HG02763 (cell line): Measurements from ENCODE around the gene PXDC1.

Source experiments
- ATAC-seq: cut with Tn5 transposase; IDR thresholded peaks from one replicate; pipeline ENCODE4 v1.9.1; 2021; ENCODE audit warnings: mild to moderate bottlenecking, moderate library complexity; ENCODE audit not compliant: unreplicated experiment

The PXDC1 gene, protein sequence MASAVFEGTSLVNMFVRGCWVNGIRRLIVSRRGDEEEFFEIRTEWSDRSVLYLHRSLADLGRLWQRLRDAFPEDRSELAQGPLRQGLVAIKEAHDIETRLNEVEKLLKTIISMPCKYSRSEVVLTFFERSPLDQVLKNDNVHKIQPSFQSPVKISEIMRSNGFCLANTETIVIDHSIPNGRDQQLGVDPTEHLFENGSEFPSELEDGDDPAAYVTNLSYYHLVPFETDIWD

DNA sequence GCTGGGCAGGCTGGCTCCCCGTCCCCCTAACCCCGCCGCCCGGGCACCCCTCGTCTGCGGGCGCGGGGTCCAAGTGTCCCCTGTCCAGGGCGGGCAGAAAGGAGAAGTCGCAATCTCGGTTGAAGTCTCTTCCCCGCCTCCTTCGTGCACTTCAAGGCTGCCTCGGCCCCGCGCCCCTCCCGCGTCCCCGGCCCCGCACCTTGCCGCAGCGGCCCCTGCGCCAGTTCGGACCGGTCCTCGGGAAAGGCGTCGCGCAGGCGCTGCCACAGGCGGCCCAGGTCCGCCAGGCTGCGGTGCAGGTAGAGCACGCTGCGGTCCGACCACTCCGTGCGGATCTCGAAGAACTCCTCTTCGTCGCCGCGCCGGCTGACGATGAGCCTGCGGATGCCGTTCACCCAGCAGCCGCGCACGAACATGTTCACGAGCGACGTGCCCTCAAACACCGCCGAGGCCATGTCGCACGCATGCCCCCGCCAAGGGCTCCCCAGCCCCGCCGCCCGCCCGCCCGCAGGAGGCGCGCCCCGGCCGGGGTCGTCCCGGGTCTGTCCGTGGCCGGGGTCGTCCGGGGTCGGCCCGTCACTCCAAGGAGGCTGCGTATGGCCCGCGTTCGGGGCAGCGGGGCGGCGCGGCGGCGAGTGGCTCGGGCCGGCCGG, at the start of gene PXDC1:
PXDC1 (minus strand) TSS at position 637 of the 653 bp plus-strand sequence; CDS start at position 455, 182 bp downstream.
- ATAC-seq: no peak

DNA sequence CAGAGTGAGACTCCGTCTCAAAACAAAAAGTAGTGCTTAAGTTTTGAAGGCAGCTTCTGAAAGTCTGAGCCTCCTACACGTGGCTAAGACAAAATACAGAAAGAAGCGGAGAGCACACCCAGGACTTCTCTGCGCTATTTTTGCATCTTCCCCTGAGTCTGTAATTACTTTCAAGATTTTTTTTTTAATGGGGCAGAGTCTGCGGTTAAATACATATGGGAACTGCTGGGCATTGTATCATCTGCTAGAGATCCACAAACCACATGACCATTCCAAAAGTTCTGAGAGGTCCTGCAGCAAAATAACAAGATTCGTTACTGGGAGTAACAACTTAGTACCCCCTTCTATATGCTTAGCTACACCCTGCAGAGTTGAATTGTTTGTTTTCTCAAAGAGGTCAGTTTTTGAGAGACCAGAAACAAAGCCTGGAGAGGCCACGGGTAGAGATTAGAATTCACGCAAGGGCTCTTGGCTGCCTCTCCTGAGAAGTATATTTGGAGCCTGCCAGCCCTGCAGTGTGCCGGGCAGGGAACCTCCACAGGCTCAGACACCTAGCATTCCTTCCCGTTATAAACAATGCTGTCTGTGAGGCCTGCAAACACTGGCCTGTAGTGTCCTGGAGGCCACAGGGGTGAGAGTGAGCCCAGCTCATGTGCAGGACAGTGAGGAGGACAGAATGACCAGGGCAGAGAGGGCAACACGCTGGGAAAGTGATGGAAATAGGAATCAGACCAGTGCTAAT, 49.5 kb upstream of the PXDC1 start:
- ATAC-seq: no peak

DNA sequence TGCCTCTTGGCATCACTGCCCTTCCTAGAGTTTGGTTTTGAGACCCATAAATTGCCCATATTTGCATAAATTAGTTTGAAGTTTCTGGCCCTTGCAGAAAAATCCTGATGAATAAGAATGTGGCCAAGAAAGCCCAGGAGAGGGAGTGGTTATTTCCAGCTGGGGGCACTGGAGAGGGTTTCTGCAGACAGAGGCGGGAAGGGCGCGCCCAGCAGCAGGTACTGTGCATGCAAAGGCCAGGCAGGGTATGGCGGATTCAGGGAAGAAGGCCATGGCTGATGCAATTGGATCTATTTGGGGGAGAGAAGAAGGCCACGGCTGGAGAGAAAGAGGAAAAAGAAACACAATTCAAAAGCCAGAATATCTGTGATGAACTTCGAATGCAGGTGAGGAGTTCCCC, 48.2 kb upstream of the PXDC1 start:
- no peak for ATAC-seq

DNA sequence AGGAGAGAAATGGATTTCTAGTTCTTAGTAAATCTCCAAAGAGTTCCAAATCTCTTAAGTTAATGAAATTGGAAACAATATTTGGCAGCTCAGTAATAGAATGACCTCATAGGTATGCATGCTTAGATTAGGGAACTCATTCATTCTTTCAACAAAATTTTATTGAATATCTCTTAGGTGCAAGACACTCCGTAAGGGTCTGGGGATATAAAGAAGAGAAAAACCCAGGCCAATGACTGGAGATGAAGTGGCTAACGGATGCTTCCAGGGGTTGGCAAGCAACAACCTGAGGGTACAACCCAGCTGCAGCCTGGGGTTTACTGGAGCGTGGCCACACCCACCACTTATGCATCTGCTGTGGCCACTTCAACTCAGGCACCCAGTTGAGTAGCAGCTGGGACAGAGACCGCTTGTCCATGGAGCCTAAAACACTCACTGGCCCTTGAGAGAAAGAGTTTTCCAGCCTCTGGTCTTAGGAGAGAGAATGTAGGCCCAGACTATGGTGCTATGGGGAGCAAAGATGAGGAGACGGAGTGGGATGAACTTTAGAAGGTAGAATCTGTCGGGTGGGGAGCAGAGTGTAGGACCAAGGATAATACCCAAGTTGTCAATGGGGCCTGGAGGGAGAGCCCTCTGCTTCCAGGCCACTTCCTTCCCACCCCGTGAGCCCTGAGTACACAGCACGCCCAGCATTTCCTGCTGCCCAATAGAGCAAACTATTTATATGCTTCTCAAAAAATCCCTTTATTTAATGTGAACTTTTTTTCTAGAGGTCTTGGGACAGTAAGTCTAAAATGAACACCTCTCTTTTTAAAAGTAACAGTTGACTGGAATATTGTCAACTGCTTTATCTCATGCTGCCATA, 46.8 kb upstream of the PXDC1 start:
- no peak for ATAC-seq

DNA sequence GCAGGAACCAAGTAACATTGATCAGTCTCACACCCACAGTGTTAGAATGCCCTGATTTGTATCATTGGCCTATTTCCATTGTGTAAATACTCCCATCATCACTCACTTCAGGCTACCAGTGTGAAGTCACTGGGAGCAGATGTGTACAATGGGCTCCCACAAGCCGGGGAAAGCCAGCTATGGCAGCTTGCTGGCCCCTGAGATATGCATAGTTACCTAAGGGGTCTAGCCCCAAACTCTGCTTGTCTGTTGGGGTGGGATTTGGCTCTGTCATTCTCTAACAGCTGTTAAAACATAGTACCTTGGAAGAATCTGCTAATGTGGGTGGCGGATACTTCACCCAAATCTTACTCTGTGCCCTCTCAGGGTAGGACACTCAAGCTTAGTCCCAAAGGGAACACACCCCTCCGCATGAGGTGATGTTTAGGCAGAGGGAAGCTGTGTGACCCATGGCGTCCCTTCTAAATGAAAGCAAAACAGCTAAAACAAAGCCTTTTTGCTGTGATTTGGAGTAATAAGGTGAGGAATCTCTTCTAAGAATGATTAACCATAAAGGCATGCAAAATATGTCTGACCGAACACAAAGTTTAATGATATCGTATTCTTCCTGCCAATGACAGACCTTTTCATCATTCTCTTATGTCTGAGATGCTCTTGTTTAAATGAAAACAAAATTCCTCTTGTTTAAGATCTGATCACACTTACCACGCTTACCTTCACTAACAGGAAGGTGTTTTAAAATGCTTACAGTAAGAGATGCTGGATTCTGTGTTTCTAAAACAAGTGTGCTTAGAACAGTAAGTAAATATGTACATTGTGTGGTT, 45.9 kb upstream of the PXDC1 start:
- no peak for ATAC-seq

DNA sequence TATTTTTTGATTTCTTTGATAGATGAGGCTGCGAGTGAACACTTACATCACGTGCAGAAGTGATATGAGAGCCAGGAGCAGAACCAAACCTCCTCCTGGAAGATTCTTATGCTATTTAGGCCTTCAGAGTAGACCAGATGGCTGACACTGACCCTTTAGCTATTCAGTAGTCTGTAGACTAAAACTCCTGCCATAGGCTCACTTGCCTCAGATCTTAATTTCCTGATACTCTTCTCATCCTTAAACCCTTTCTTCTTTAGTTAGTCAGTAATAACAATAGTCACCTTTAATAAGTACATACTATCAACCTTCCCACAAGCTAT, 45.2 kb upstream of the PXDC1 start:
- ATAC-seq: no peak

DNA sequence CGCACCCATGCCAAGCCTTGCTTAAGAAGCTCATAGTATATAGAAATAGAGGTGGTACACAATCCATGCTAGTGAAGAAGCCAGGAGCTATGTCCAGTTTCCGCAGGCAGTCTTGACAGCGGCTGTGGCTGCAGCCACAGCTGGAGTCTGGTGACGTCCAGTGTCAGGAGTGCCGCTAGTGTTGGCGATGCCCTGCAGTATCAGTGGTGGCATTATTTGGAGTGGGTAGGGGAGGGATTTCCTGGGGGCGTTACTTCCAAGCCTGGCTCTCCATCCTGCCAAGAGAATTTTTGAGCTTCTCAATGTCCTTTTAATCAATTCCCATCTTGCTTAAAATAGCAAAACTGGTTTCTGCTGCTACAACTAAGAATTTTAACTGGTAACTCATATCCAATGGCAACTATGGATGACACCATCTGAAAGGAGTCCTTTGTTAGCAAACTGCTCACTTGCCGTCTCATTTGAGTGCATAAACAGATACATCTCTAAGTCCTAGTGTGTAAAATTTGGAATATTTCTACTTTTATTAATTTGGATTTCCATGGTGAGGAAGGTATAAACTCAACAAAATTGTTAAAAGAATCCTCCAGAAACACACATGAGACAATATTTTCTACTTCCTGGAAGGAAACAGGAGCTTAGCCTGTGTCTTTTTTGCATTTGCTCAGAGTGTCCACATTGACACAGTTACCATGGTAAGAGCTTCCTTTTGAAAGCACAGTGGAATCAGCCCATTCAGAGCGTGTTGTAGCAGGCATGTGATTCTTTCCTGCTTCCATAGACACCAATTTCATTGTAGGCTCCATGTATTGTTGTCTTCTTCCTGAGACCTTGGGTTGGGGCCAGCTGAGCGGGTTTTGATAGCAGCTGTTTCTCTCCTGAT, 44.6 kb upstream of the PXDC1 start:
- ATAC-seq: no peak

DNA sequence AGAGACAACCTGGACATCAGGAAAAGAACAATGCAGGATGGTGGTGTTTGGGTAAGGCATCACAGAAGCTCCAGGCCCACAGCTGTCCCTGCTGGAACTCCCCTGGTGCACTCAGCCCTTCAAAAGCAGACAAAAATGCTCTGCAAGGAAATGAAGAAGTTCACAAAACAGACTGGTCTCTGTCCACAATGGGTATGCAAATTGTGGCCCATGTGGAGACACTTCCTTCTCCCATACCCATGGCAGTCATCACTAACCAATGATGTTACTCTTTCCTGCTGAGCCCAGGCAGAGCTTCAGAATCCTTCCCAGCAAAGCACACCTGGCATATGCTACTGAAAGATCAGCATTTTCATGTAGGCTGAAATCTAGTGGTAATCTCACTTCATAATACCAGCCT, 42.6 kb upstream of the PXDC1 start:
- ATAC-seq: peak; percentile 70

DNA sequence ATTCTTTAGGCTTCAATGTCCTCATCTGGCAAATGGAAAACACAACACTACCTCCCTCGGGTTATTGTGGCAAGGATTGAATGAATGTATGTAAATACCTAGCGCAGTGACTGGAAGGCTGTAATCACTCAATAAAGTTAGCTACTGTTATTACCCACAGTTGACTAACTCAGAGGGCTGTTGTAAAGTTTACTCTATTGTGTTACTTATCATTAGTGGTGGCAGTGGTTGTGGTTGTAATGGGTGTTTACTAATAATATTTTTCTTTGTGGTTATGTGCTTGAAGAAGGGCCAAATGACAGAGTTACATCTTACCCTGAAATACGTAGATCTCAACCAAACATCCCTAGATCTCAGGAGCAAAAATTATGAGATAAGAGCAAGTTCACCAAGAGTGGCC, 42.0 kb upstream of the PXDC1 start:
- ATAC-seq: no peak

DNA sequence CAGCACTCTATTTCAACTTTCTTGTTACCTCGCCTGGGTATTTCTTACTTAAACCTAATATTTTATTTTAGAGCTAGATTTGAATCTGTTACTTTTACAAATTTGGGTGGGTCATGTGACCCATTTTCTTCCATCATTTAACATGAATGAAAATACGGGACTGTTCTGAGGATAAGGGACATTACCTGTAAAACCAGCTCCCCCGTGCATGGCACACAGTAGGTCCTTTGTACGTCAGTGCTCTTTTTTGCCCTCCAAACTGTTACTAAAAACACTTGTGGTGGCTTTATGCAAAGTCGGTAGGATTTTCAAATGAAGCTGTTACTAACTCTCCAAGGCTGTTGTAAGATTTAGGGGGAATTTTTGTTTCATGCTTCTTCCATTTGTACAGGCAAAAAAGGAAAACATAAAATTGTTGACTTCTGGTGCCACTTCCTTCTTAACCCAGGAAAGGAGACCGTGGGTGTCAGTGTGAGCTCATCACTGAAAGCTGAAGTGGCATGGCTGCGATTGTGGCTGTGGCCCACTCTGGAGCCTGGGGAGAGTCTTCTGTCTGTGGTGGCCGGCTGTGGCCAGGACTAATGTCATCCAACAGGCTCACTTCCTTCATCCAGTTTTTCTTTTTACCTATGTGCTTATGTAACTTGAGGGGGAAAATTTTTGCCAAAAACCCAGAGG, 40.2 kb upstream of the PXDC1 start:
- ATAC-seq: no peak

DNA sequence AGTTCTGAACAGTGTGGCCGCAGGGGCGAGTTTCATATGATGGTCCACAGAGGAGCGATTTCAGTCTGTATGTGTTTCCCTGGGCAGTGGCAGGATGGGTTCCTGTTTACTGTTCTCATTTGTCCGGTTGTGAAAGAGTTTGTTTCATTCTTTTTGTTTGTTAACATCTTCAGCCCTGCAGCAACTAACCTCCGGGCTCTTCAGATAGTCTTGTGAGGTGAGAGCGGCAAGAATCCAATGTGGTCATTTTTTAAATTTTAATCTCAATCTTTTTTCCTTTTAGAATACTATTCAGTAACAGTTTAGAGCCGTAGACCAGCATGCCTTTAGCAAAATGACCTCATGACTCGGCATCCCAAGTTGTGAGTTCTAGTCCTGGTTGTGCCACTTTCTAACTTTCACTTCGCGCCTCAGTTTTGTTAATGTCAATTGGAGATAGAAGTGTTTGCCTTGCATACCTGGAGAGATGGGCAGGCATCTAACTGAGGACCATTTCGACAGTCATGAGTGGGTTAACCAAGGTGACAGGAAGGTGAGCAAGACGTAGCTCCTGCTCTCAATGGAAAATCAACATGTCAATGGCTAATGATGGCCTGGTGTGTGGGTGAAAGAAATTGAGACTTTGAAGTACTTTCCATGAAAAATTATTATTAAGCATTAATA, 38.5 kb upstream of the PXDC1 start:
- ATAC-seq: no peak

DNA sequence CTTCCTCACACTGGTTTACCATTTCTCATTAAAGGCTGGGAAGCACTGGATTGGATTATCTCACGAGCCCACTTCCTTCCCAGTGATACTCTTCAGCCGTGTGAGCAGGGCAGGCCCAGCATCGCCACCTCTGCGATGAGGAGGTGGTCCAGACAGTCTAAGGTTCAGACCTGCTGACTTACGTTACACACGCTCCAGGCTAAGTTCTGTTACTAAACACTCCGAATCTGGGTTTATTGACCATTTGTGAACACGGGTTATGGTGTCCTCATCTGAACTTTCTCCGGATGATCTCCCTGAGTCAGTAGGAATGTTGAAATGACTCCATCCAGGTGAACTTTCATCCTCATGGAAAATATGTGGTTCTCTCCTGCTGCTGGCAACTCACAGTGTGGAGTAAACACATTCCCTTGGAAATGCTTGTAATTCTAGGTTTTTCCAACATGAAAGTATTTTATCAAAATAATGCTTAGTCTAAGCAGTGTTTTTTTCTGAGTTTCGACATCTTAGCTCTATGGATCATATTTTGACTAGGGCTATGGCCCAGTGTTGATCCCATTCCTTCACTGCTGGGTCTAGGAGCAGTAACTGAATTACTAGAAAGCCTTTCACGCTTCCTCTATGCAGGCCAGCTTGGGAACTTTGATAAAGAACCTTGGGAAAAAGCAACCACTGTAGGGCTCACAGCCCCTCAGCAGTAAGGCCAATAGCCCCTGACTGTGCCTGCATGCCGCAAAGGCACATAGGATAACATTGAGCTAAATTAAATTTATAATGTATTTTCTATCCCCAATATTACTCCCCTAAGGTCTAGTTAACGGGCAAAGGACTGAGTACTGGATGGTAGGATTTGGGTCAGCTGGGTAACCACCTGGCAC, 37.7 kb upstream of the PXDC1 start:
- no peak for ATAC-seq

DNA sequence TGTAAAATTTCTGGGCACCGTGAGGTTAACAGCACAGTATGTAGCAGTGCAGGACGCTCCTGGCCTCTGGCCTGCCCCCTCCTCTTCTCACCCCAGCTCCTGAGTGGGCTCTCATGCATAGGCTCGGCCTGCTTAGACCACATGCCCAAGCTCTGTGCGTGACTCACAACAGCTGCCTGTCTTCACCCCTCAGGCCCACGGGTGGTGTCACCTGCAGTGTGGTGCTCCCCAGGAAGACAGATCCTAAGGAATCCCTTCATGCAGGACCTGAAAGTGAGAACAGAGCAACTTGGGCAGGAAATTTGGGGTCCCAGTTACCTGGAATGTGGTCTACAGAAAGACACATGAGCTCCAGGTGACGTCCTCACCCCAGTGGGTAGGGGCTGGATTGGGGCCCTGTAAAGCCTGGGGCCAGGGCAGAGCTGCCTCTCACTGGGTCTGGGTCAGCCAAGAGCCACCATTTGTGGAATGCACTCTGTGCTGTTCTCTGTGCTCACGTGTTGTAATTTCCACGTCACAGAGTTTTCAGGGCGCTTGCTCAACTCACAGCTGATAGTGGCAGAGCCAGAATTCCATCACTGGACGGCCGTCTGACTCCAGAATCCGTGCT, 37.0 kb upstream of the PXDC1 start:
- no peak for ATAC-seq

DNA sequence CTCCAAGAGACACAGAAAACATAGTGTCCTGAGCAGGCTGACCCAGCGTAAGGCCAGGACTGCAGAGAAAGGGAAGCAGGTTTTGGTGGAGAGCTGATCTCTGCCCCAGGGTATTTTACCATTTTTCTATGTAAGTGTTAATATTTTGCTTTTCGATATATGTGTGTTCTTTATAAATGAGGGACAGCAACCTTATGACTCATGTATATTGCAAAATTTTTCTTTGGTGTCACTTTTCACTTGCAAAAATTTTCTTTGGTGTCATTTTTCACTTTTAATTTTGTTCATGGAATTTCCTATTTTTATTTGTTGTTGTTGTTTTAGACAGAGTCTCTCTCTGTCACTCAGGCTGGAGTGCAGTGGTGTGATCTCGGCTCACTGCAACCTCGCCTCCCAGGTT, 34.6 kb upstream of the PXDC1 start:
- ATAC-seq: no peak

DNA sequence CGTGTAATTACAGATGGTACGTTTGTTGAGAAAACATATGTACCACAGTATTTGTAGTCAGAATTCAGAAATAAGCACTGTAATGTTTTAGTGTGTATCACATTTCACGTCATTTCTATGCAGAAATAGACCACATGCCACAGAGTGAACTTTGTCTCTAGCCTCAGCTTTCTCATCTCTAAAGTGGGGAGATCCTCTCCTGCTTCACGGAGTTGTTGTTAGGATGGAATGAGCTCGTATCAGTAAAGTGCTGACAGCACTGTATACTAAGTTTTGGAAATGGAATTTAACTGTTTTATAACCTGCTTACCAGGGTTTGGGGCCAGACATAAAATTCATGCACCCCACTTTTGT, 34.2 kb upstream of the PXDC1 start:
- no peak for ATAC-seq

DNA sequence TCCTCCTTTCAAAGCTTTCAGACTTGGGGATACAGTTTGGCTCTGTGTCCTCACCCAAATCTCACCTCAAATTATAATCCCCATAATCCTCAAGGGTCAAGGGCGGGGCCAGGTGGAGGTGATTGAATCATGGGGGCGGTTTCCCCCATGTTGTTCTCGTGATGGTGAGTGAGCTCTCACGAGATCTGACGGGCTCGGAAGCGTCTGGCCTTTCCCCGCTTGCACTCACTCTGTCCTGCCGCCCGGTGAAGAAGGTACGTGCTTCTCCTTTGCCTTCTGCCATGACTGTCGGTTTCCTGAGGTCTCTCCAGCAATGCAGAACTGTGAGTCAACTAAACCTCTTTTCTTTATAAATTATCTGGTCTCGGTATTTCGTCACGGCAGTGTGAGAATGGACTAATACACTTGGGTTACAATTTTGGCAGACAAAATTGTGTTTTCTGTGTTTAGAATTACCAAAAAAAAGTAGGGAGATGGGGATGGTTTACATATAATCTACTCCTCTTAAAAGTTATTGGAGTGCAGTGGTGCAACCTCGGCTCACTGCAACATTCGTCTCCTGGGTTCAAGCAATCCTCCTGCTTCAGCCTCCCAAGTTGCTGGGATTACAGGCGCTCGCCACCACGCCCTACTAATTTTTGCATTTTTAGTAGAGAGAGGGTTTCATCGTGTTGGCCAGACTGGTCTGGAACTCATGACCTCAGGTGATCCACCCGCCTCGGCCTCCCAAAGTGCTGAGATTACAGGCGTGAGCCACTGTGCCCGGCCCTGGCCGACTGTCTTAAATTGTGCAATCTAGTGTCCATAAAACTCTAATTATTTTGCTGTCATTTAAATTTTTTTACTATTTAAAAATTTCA, 33.6 kb upstream of the PXDC1 start:
- no peak for ATAC-seq
